SH-SY5Y (cell line): ENCODE measurements around the gene TAF1B.

ENCODE experiments used
- GATA2 ChIP-seq: IDR thresholded peaks from 2 replicates; pipeline ENCODE4 v1.6.1; 2011; ENCODE audit warnings: mild to moderate bottlenecking, low read depth, low read length
- GATA3 ChIP-seq: IDR thresholded peaks from 2 replicates; pipeline ENCODE4 v1.6.1; 2011; ENCODE audit warnings: low read depth, mild to moderate bottlenecking, low read length, moderate library complexity

- no peak for TF ChIP-seq GATA2
- TF ChIP-seq GATA3: no peak
Observed at GRCh38 chr2:9981655-9982054, 138.4 kb downstream of the TAF1B start.
